Heart left ventricle (tissue), 16 donors: ENCODE measurements around the gene UGT1A10. TPM values are rescaled to one million over a fixed set of nuclear protein-coding genes. Genes with fewer than 3 reads are reported as not detected.
"Not testable (repeated sequence)": the region's sequence is repeated elsewhere in the genome, so short reads cannot be mapped to it uniquely, and the experiment has no call there.

ENCODE experiments used
- ATAC-seq, 4 donors: fragments of 200-7000 bp; cut with Tn5 transposase; one replicate each; pipeline ENCODE4 v1.9.1; 2020 to 2022; ENCODE audit warnings: moderate library complexity in 4 of 4, mild to moderate bottlenecking in 3 of 4, moderate number of reproducible peaks in 1 of 4
- DNase-seq, 5 donors: peaks; one replicate each; pipeline ENCODE4 v3.0.0-alpha.2; 2020
- H3K27ac ChIP-seq, 12 donors: fragments of 200-600 bp; sonication (generic) in 4 of 12; one replicate each; pipeline versions ENCODE4 v1.5.0 to v1.8.0; 2016 to 2022; ENCODE audit warnings: mild to moderate bottlenecking in 2 of 12
- H3K27me3 ChIP-seq, 9 donors: fragments of 200-600 bp; sonication (generic) in 2 of 9; one replicate each; pipeline versions ENCODE4 v1.5.1 to v1.8.0; 2016 to 2022; ENCODE audit warnings: mild to moderate bottlenecking in 3 of 9
- H3K36me3 ChIP-seq, 9 donors: fragments of 200-600 bp; sonication (generic) in 2 of 9; one replicate each; pipeline versions ENCODE4 v1.5.0 to v1.8.0; 2018 to 2022; ENCODE audit warnings: mild to moderate bottlenecking in 2 of 9
- H3K4me1 ChIP-seq, 12 donors: fragments of 200-600 bp; sonication (generic) in 4 of 12; one replicate each; pipeline versions ENCODE4 v1.5.0 to v1.8.0; 2016 to 2022; ENCODE audit warnings: mild to moderate bottlenecking in 3 of 12
- H3K4me3 ChIP-seq, 12 donors: fragments of 200-600 bp; sonication (generic) in 4 of 12; one replicate each; pipeline versions ENCODE4 v1.5.0 to v1.8.0; 2017 to 2022; ENCODE audit warnings: mild to moderate bottlenecking in 9 of 12, moderate library complexity in 4 of 12
- H3K9me3 ChIP-seq, 12 donors: fragments of 200-600 bp; sonication (generic) in 4 of 12; one replicate each; pipeline versions ENCODE4 v1.5.0 to v1.8.0; 2016 to 2022; ENCODE audit warnings: mild to moderate bottlenecking in 1 of 12
- CTCF ChIP-seq, 12 donors: fragments of 200-600 bp; sonication (generic) in 4 of 12; IDR thresholded peaks; one replicate each; pipeline versions ENCODE4 v1.5.0 to v1.8.0; 2018 to 2022; ENCODE audit warnings: antibody characterized with exemption in 12 of 12, mild to moderate bottlenecking in 5 of 12
- POLR2A ChIP-seq, 2 donors: fragments of 450-650 bp; IDR thresholded peaks; one replicate each; pipeline ENCODE4 v1.6.1; 2017; ENCODE audit warnings: antibody characterized with exemption in 2 of 2, mild to moderate bottlenecking in 2 of 2, moderate library complexity in 2 of 2
- WGBS, 4 donors: extraction: QIAGEN DNeasy Blood & Tissue Kit in 2 of 4; methylation state at CpG; one replicate each; pipeline versions ENCODE4 v1.1.5 to v1.1.7; 2013 to 2018; 5-methylcytosine and 5-hydroxymethylcytosine counted together
- intact Hi-C, 10 donors: fragments of 100-400 bp; cut with DNase I; formaldehyde crosslinking; loops; one replicate each; pipeline versions ENCODE4 v1.11.1 to v1.14.2; 2022
- polyA plus RNA-seq, 2 donors: library from polyadenylated mRNA; stranded (reverse); fragments of 200-250 nt; gene quantifications; one replicate each; pipeline ENCODE4 v1.2.3, GENCODE V29; 2013
- total RNA-seq, 9 donors: library from RNA; depleted of rRNA in 2 of 9; stranded (reverse); fragments of >200 nt in 2 of 9; fragmentation: NEBNext Ultra II Directional in 3 of 9; extraction: Animal tissue kit (Norgen Biotek cat#: 25700) in 3 of 9; gene quantifications; one replicate each; pipeline versions ENCODE4 v1.1.0 to v1.2.4, GENCODE V29; 2016 to 2023
- donor health status: ischemic (EF 13 %, LVEDD 7.1; RV severe dilation, severe dysfunction).
- donor health status: healthy with polysubstance abuse.
- donor health status: DM: no; HTN: yes; CAD: no.
- donor health status: DM: no; HTN: no; CAD: no.
- donor health status: ischemic (EF 25% LVEDD 6.9; RV normal size, moderate dysfunction).
- donor health status: ischemic (EF 25% LVEDD 5.7; RV mildly dilated, moderate dysfunction).
- donor health status: healthy.
- donor health status: DM: yes; HTN: yes; CAD: no.
- donor health status: ischemic (EF 35%, LVEDD 5.7; RV mildly dilated, moderate dysfunction).
- donor health status: nonischemic (EF 11% LVEDD 7.7; RV severe dilation, severe dysfunction).
- donor health status: DM: yes; HTN: yes; CAD: no.
- donor health status: PGD.
- donor health status: ischemic (EF 29% LVEDD 5.4; RV normal size, mild dysfunction).
- donor health status: nonischemic (EF 23%, LVEDD 6.1; RV moderate dilation, normal function).

UGT1A10 gene
- total and polyA plus RNA-seq, 11 donors: not detected

- Histone ChIP-seq H3K36me3 (no peaks in the 10 kb centered on the region), H3K27ac (no peak overlapping the region), H3K4me1 (no peaks in the 10 kb centered on the region), H3K4me3 (no peak overlapping the region), H3K9me3 (peaks cover 0 to 2% (median 0%) of the 10 kb centered on the region in 12 donors), H3K27me3 (peaks cover 0 to 22% (median 3%) of the 10 kb centered on the region in 9 donors)
- ATAC-seq (no peak), DNase-seq (no peak)
- no peak for TF ChIP-seq POLR2A (IDR thresholded peaks at IDR 0.05)
- TF ChIP-seq CTCF (IDR thresholded peaks at IDR 0.05): no peak
- intact Hi-C loops: no loop called here
- WGBS, 4 donors: 78 to 84% (median 80%) methylated on average over 3 of the region's 3 CpGs
Observed at GRCh38 chr2:233604826-233605225, 31.4 kb upstream of the UGT1A10 start.

- peaks cover 0 to 13% (median 3%) of the 10 kb centered on the region in 9 donors for H3K27me3 ChIP-seq
- H3K36me3 ChIP-seq: no peaks in the 10 kb centered on the region
- no peaks in the 10 kb centered on the region for H3K4me1 ChIP-seq
- H3K4me3 ChIP-seq: no peak overlapping the region
- ATAC-seq (no peak), DNase-seq (no peak)
- TF ChIP-seq CTCF (IDR thresholded peaks at IDR 0.05): no peak
- TF ChIP-seq POLR2A (IDR thresholded peaks at IDR 0.05): no peak
- H3K9me3 ChIP-seq: peaks cover 0 to 11% (median 4%) of the 10 kb centered on the region in 12 donors
- intact Hi-C loops: no loop called here
- WGBS, 4 donors: 74 to 88% (median 80%) methylated on average over 1 of the region's 1 CpG
- no peak overlapping the region for H3K27ac ChIP-seq
Observed at GRCh38 chr2:233605680-233606079, 30.6 kb upstream of the UGT1A10 start.

GRCh38 chr2:233611284-233611683, 25.0 kb upstream of the UGT1A10 start:
- intact Hi-C loops: no loop called here
- Histone ChIP-seq H3K27me3 (no peaks in the 10 kb centered on the region), H3K9me3 (peaks cover 0 to 52% (median 8%) of the 10 kb centered on the region in 12 donors), H3K4me1 (no peaks in the 10 kb centered on the region), H3K4me3 (no peak overlapping the region), H3K36me3 (no peaks in the 10 kb centered on the region), H3K27ac (no peak overlapping the region)
- DNase-seq (no peak), ATAC-seq (no peak)
- TF ChIP-seq POLR2A (IDR thresholded peaks at IDR 0.05) (no peak), CTCF (IDR thresholded peaks at IDR 0.05) (no peak)
- 72 to 81% (median 76%) methylated on average over 4 of the region's 4 CpGs for WGBS, 4 donors

- H3K36me3 ChIP-seq, H3K4me3 ChIP-seq, intact Hi-C loops, H3K4me1 ChIP-seq, H3K27ac ChIP-seq, H3K27me3 ChIP-seq, ATAC-seq, DNase-seq: not testable (repeated sequence)
- H3K9me3 ChIP-seq: peaks cover 0 to 27% (median 0%) of the 10 kb centered on the region in 12 donors
- 72 to 78% (median 74%) methylated on average over 5 of the region's 5 CpGs for WGBS, 4 donors
Observed at GRCh38 chr2:233617476-233617875, 18.8 kb upstream of the UGT1A10 start, which contains the start of gene UGT1A8. Gene UGT1A8 (plus strand): TSS chr2:233617633. CDS start chr2:233617708, 75 bp downstream.

GRCh38 chr2:233620204-233620603, 16.0 kb upstream of the UGT1A10 start:
- no peak overlapping the region for H3K27ac ChIP-seq
- no peak overlapping the region for H3K4me3 ChIP-seq
- TF ChIP-seq CTCF (IDR thresholded peaks at IDR 0.05): no peak
- no peak for TF ChIP-seq POLR2A (IDR thresholded peaks at IDR 0.05)
- intact Hi-C loops: no loop called here
- no peak for DNase-seq
- H3K36me3 ChIP-seq: no peaks in the 10 kb centered on the region
- H3K9me3 ChIP-seq: peaks cover 0 to 1% (median 0%) of the 10 kb centered on the region in 12 donors
- no peak for ATAC-seq
- H3K4me1 ChIP-seq: no peaks in the 10 kb centered on the region
- peaks cover 0 to 6% (median 0%) of the 10 kb centered on the region in 9 donors for H3K27me3 ChIP-seq
- WGBS, 4 donors: 75 to 80% (median 79%) methylated on average over 4 of the region's 4 CpGs

GRCh38 chr2:233621863-233622262, 14.4 kb upstream of the UGT1A10 start:
- H3K27ac ChIP-seq, DNase-seq, H3K27me3 ChIP-seq, H3K4me1 ChIP-seq, H3K36me3 ChIP-seq, ATAC-seq, H3K9me3 ChIP-seq, intact Hi-C loops, H3K4me3 ChIP-seq: not testable (repeated sequence)
- 78 to 87% (median 84%) methylated on average over 5 of the region's 5 CpGs for WGBS, 4 donors
